HepG2 (cell line): Measurements from ENCODE around the gene RPL31. TPM values are rescaled to one million over a fixed set of nuclear protein-coding genes. Genes with fewer than 3 reads are reported as not detected.
A peak's percentile ranks its signal among the peaks of the same experiment; 100 is the strongest.

Experiments
- ATAC-seq: fragments of 200-7000 bp; cut with Tn5 transposase; 3 replicates; pipeline ENCODE4 v1.9.1; 2020; ENCODE audit warnings: mild to moderate bottlenecking, moderate library complexity
- BruUV-seq: library from RNA; stranded (reverse); fragments of 400-500 nt; replicated peaks from 2 replicates; lab custom pipeline; 2021; lab: Mats Ljungman, UMichigan
- CTCF ChIA-PET: fragments of 300-600 bp; formaldehyde crosslinking; extraction: SDS; loops from one replicate; lab custom pipeline; 2021; ENCODE audit warnings: low total read pairs, inconsistent platforms, low intra/inter-chr PET ratio; lab: Yijun Ruan, JAX
- POLR2A ChIA-PET: fragments of 350-600 bp; sonication (Branson Sonifier 250); formaldehyde crosslinking; loops from one replicate; lab custom pipeline; 2020; ENCODE audit warnings: antibody characterized with exemption, inconsistent platforms; lab: Yijun Ruan, JAX
- DNase-seq: peaks from one replicate; pipeline ENCODE4 v3.0.0-alpha.2; 2015; ENCODE audit warnings: low spot score
- FAIRE-seq: peaks from 3 replicates; lab custom pipeline; 2011; peaks lifted over from hg19 to GRCh38; lab: Jason Lieb, UNC
- H2AFZ ChIP-seq: one replicate; pipeline ENCODE4 v1.6.1; 2011; ENCODE audit warnings: low read length, inconsistent platforms
- H3K27ac ChIP-seq: fragments of 300-600 bp; 3 replicates; pipeline ENCODE4 v1.8.0; 2011; ENCODE audit warnings: mixed run types, mild to moderate bottlenecking, mixed read lengths, low read length, inconsistent platforms; ENCODE audit not compliant: insufficient read depth; ENCODE audit errors: extremely low read length
- H3K27me3 ChIP-seq, 2 experiments: fragments of 200-600 bp in 1 of 2; 2 replicates in 1 of 2; 3 replicates in 1 of 2; pipeline versions ENCODE4 v1.6.0 to v1.8.0; 2011; ENCODE audit warnings: low read length in 2 of 2, mild to moderate bottlenecking in 2 of 2, moderate library complexity in 2 of 2, inconsistent platforms in 1 of 2; ENCODE audit not compliant: insufficient read depth in 2 of 2, control insufficient read depth in 1 of 2
- H3K36me3 ChIP-seq, 2 experiments: fragments of 200-600 bp in 1 of 2; replicated peaks in 1 of 2; 2 replicates in 1 of 2; 3 replicates in 1 of 2; pipeline versions ENCODE4 v1.5.1 to v1.8.0; 2011; ENCODE audit warnings: low read length in 2 of 2, inconsistent platforms in 1 of 2; ENCODE audit not compliant: insufficient read depth in 2 of 2, control insufficient read depth in 1 of 2
- H3K4me1 ChIP-seq: 2 replicates; pipeline ENCODE4 v1.5.1; 2012; ENCODE audit warnings: low read length, inconsistent platforms; ENCODE audit not compliant: insufficient read depth
- H3K4me2 ChIP-seq: 2 replicates; pipeline ENCODE4 v1.6.0; 2011; ENCODE audit warnings: low read depth, low read length, inconsistent platforms
- H3K4me3 ChIP-seq, 3 experiments: fragments of 200-600 bp in 1 of 3; sonication (generic), shearing (Covaris generic) in 1 of 3; replicated peaks in 1 of 3; 2 replicates each; pipeline ENCODE4 v1.5.1; 2011 to 2016; ENCODE audit warnings: low read length in 3 of 3, inconsistent platforms in 2 of 3, low read depth in 2 of 3, mild to moderate bottlenecking in 2 of 3, control low read depth in 1 of 3, mixed read lengths in 1 of 3; ENCODE audit not compliant: insufficient read depth in 1 of 3
- H3K79me2 ChIP-seq: one replicate; pipeline ENCODE4 v1.6.1; 2011; ENCODE audit warnings: low read length, inconsistent platforms; ENCODE audit not compliant: insufficient read depth
- H3K9ac ChIP-seq: 2 replicates; pipeline ENCODE4 v1.6.0; 2011; ENCODE audit warnings: mild to moderate bottlenecking, low read depth, low read length, inconsistent platforms; ENCODE audit not compliant: insufficient read depth
- H3K9me3 ChIP-seq: 2 replicates; pipeline ENCODE4 v1.5.1; 2012; ENCODE audit warnings: mild to moderate bottlenecking, low read length
- H4K20me1 ChIP-seq: 2 replicates; pipeline ENCODE4 v1.6.0; 2011; ENCODE audit warnings: inconsistent platforms, mild to moderate bottlenecking, low read length, moderate library complexity; ENCODE audit not compliant: insufficient read depth
- AGO2 ChIP-seq: fragments of 200-400 bp; formaldehyde crosslinking; optimal IDR thresholded peaks from 2 replicates; pipeline ENCODE3; 2017; ENCODE audit warnings: mild to moderate bottlenecking, low read depth, low read length, moderate library complexity
- EP300 ChIP-seq, 3 experiments: sonication (generic) in 1 of 3; formaldehyde crosslinking in 1 of 3; IDR thresholded peaks; 2 replicates each; pipeline versions ENCODE4 v1.5.1 to v1.6.1; 2011 to 2020; ENCODE audit warnings: low read depth in 2 of 3, low read length in 2 of 3, borderline replicate concordance in 1 of 3, improper control_type of control experiment in 1 of 3, mild to moderate bottlenecking in 1 of 3, missing genetic modification reagents in 1 of 3, moderate library complexity in 1 of 3
- KLF9 ChIP-seq: IDR thresholded peaks from 2 replicates; pipeline ENCODE4 v1.6.1; 2016; ENCODE audit warnings: low read depth
- MIER2 ChIP-seq: IDR thresholded peaks from 2 replicates; pipeline ENCODE4 v1.6.1; 2016; ENCODE audit warnings: missing biosample characterization, missing genetic modification reagents
- MIER3 ChIP-seq: IDR thresholded peaks from 2 replicates; pipeline ENCODE4 v1.6.1; 2016; ENCODE audit warnings: missing compliant biosample characterization, borderline replicate concordance
- PAF1 ChIP-seq: IDR thresholded peaks from 2 replicates; pipeline ENCODE4 v1.6.1; 2016; ENCODE audit warnings: missing genetic modification reagents, missing compliant biosample characterization
- POLR2A ChIP-seq, 2 experiments: IDR thresholded peaks; 2 replicates each; pipeline ENCODE4 v1.6.1; 2011; ENCODE audit warnings: low read depth in 2 of 2, low read length in 2 of 2, mild to moderate bottlenecking in 1 of 2, moderate library complexity in 1 of 2; ENCODE audit not compliant: insufficient read depth in 1 of 2
- POLR2AphosphoS2 ChIP-seq: IDR thresholded peaks from 2 replicates; pipeline ENCODE4 v1.6.1; 2011; ENCODE audit warnings: low read depth, low read length, improper control_type of control experiment
- POLR2AphosphoS5 ChIP-seq: IDR thresholded peaks from 2 replicates; pipeline ENCODE4 v1.6.1; 2012; ENCODE audit warnings: low read depth, low read length
- POLR2G ChIP-seq: fragments of 200-400 bp; formaldehyde crosslinking; IDR thresholded peaks from 2 replicates; pipeline ENCODE4 v1.6.1; 2018; ENCODE audit warnings: mild to moderate bottlenecking, low read depth, low read length, moderate library complexity
- RBFOX2 ChIP-seq: fragments of 200-400 bp; formaldehyde crosslinking; IDR thresholded peaks from 2 replicates; pipeline ENCODE4 v1.6.1; 2017; ENCODE audit warnings: low read depth, mild to moderate bottlenecking, low read length
- RBM22 ChIP-seq: fragments of 200-400 bp; formaldehyde crosslinking; optimal IDR thresholded peaks from 2 replicates; pipeline ENCODE3; 2017; ENCODE audit warnings: mild to moderate bottlenecking, low read length, moderate library complexity
- SRSF1 ChIP-seq: fragments of 200-400 bp; formaldehyde crosslinking; optimal IDR thresholded peaks from 2 replicates; pipeline ENCODE3; 2017; ENCODE audit warnings: mild to moderate bottlenecking, low read depth, low read length, moderate library complexity
- SRSF4 ChIP-seq: fragments of 200-400 bp; formaldehyde crosslinking; IDR thresholded peaks from one replicate; pipeline ENCODE4 v1.6.1; 2018; ENCODE audit warnings: mild to moderate bottlenecking, low read depth, low read length, moderate library complexity; ENCODE audit not compliant: poor library complexity, severe bottlenecking
- SSRP1 ChIP-seq: IDR thresholded peaks from 2 replicates; pipeline ENCODE4 v1.6.1; 2016; ENCODE audit warnings: control low read depth
- ZC3H4 ChIP-seq: sonication (generic); formaldehyde crosslinking; IDR thresholded peaks from 2 replicates; pipeline ENCODE4 v1.4.0; 2020; ENCODE audit warnings: missing genetic modification reagents, borderline replicate concordance
- ZNF446 ChIP-seq: sonication (generic); formaldehyde crosslinking; IDR thresholded peaks from 2 replicates; pipeline ENCODE4 v1.5.0; 2020; ENCODE audit warnings: mild to moderate bottlenecking, missing genetic modification reagents
- ZNF605 ChIP-seq: sonication (generic); formaldehyde crosslinking; IDR thresholded peaks from 2 replicates; pipeline ENCODE4 v1.8.0; 2022; ENCODE audit warnings: mild to moderate bottlenecking, missing genetic modification reagents
- ZSCAN29 ChIP-seq: sonication (generic); formaldehyde crosslinking; conservative IDR thresholded peaks from 2 replicates; pipeline ENCODE4 v1.4.0; 2020; ENCODE audit warnings: mild to moderate bottlenecking, missing genetic modification reagents
- WGBS: methylation state at CpG from one replicate; pipeline ENCODE4 v1.1.6; 2017; ENCODE audit warnings: low lambda C conversion rate; 5-methylcytosine and 5-hydroxymethylcytosine counted together
- in situ Hi-C: cut with HindIII; loops from 2 replicates; pipeline ENCODE4 v1.10.0; 2017; ENCODE audit warnings: low pct_unique_long_range_greater_than_20kb; ENCODE audit not compliant: extremely low pct_ligation_motif_present
- intact Hi-C: fragments of 100-400 bp; cut with micrococcal nuclease; formaldehyde crosslinking; loops from one replicate; pipeline ENCODE4 v1.10.0; 2022; ENCODE audit not compliant: unreplicated experiment
- polyA plus RNA-seq, 8 experiments: library from polyadenylated mRNA; depleted of rRNA in 3 of 8; stranded (reverse) in 7 of 8; unstranded in 1 of 8; fragments of >200 nt; fragmentation: Illumina TruSeq in 4 of 8; extraction: Trizol in 4 of 8; gene quantifications; 2 replicates each; pipeline versions ENCODE4 v1.2.1 to v1.2.3, GENCODE V29; 2011 to 2016; ENCODE audit warnings: low read depth in 4 of 8, missing spikeins in 1 of 8, mixed read lengths in 1 of 8; ENCODE audit not compliant: insufficient read depth in 1 of 8
- total RNA-seq, 5 experiments: library from RNA; depleted of rRNA; stranded (reverse); fragments of >200 nt; fragmentation: Illumina TruSeq; extraction: Trizol; gene quantifications; 2 replicates each; pipeline ENCODE4 v1.2.3, GENCODE V29; 2016; ENCODE audit warnings: low read depth in 1 of 5
- TF ChIP-seq, protein P1 (sequence below): sonication (generic); formaldehyde crosslinking; IDR thresholded peaks from 2 replicates; pipeline ENCODE4 v1.4.0; 2020; ENCODE audit warnings: mild to moderate bottlenecking, missing genetic modification reagents
- TF ChIP-seq, protein P2 (sequence below): sonication (generic); formaldehyde crosslinking; IDR thresholded peaks from 2 replicates; pipeline ENCODE4 v1.5.1; 2020; ENCODE audit warnings: missing genetic modification reagents, mild to moderate bottlenecking, borderline replicate concordance
- TF ChIP-seq, protein P3 (sequence below): sonication (generic); formaldehyde crosslinking; IDR thresholded peaks from 2 replicates; pipeline ENCODE4 v1.8.1; 2023; ENCODE audit warnings: missing genetic modification reagents, inconsistent platforms, borderline replicate concordance

Gene RPL31
- total and polyA plus RNA-seq, 2 of the 13 experiments (the other 11 are each of a cell fraction or from before 2014, with no cell fraction given), result 3,331 to 3,582 TPM

DNA sequence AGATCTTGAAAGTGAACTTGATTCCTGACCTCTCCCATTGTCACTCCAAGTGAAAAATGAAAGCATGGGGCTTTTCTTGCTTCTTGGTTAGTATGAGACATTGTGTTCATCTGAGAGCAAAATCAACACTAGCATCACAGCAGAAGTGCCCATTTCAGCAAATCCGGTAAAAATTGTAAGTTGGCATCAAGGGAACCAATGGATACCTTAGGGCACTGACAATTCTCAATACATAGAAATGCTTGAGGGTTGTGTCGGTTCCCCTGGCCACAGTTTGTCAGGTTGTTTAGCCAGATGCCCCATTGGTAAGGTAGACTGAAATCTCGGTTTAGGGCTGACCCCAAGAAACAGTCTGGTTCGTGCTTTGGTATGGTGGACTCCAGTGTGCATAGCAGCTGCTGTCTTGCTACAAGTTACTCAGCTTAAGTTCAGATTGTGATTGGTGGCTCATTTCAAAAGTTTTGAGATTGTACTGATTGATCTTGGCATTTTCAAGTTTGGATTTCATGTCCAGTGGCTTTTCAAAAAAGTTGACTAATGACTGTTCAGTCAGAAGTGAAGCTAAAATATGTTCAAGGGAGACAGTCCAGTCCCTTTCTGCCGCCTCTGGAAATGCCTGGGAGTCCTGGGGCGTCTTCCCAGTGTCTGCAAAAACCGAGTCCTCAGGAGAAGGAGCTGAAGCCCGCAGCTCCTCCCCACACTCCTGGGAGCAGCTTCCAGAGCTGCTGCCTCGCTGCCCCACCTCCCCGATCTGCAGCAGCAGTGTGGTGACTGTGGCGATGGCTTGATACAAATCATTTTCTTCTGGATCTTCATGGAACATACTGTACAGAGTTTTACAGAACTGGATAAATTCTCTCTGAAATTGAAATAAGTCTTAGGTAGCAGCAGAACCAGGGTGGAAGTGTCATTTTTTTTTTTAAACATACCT is 5.6 kb downstream of the RPL31 start:
- Histone ChIP-seq H3K27me3 (no peaks in the 10 kb centered on the region; a peak in 1 of 5 replicates), H4K20me1 (peaks cover 60% of the 10 kb centered on the region), H3K27ac (peak overlapping the region; percentile 12), H3K4me3 (no peak overlapping the region), H3K9me3 (no peaks in the 10 kb centered on the region), H3K9ac (no peak overlapping the region), H3K79me2 (peaks cover 33% of the 10 kb centered on the region), H3K4me2 (no peak overlapping the region), H3K4me1 (peaks cover 34% of the 10 kb centered on the region), H2AFZ (no peak overlapping the region), H3K36me3 (peaks cover 28 to 79% of the 10 kb centered on the region in 2 experiments)
- ATAC-seq (peak; percentile 7), FAIRE-seq (no peak), DNase-seq (no peak)
- WGBS, result 87% methylated on average over 11 of the region's 11 CpGs
- BruUV-seq, result TSS peak; percentile 45
- POLR2A ChIA-PET, result interaction anchor here (0.8 to 2.7 kb wide), 5 partner anchors 143 to 200 kb away, joined by 3 to 13 read pairs (median 5); partner anchors contain the start of gene TBC1D8
- in situ Hi-C loops (no loop called here), intact Hi-C loops (no loop called here)
- CTCF ChIA-PET, result no interaction called here
- no peak for TF ChIP-seq SRSF1
- 0 out of 2 replicates have a peak, but pooled peaks have one; percentile 22 for TF ChIP-seq MIER2 (CRISPR knock-in tag)
- peak; percentile 91; the same call in 1 of the 2 replicates for TF ChIP-seq SSRP1 (CRISPR knock-in tag)
- TF ChIP-seq, protein P1, sequence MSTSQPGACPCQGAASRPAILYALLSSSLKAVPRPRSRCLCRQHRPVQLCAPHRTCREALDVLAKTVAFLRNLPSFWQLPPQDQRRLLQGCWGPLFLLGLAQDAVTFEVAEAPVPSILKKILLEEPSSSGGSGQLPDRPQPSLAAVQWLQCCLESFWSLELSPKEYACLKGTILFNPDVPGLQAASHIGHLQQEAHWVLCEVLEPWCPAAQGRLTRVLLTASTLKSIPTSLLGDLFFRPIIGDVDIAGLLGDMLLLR (CRISPR knock-in tag), result 0 out of 2 replicates have a peak, but pooled peaks have one; percentile 36
- TF ChIP-seq POLR2AphosphoS2, result 0 out of 2 replicates have a peak, but pooled peaks have one; percentile 39
- peak; percentile 53 to 75 for TF ChIP-seq POLR2A (IDR thresholded peaks at IDR 0.05; ENCODE audit: insufficient read depth in 1 of 2, low read depth in 2 of 2, low read length in 2 of 2)
- TF ChIP-seq SRSF4, result peak; percentile 49
- TF ChIP-seq, protein P2, sequence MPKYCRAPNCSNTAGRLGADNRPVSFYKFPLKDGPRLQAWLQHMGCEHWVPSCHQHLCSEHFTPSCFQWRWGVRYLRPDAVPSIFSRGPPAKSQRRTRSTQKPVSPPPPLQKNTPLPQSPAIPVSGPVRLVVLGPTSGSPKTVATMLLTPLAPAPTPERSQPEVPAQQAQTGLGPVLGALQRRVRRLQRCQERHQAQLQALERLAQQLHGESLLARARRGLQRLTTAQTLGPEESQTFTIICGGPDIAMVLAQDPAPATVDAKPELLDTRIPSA (CRISPR knock-in tag), result no peak
- TF ChIP-seq ZNF446, result 0 out of 2 replicates have a peak, but pooled peaks have one; percentile 55
- peak; percentile 74 for TF ChIP-seq POLR2AphosphoS5
- peak; percentile 93 for TF ChIP-seq ZC3H4 (CRISPR knock-in tag)
- 0 out of 2 replicates have a peak, but pooled peaks have one; percentile 28 for TF ChIP-seq ZSCAN29 (CRISPR knock-in tag)
- TF ChIP-seq KLF9 (CRISPR knock-in tag), result no peak
- TF ChIP-seq, protein P3, sequence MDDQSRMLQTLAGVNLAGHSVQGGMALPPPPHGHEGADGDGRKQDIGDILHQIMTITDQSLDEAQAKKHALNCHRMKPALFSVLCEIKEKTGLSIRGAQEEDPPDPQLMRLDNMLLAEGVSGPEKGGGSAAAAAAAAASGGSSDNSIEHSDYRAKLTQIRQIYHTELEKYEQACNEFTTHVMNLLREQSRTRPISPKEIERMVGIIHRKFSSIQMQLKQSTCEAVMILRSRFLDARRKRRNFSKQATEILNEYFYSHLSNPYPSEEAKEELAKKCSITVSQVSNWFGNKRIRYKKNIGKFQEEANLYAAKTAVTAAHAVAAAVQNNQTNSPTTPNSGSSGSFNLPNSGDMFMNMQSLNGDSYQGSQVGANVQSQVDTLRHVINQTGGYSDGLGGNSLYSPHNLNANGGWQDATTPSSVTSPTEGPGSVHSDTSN (CRISPR knock-in tag), result no peak
- TF ChIP-seq EP300 (IDR thresholded peaks at IDR 0.05; ENCODE audit: low read depth in 2 of 2, low read length in 2 of 2), result no peak
- TF ChIP-seq EP300 (CRISPR knock-in tag; IDR thresholded peaks at IDR 0.05; ENCODE audit: borderline replicate concordance), result no peak
- TF ChIP-seq RBFOX2, result peak; percentile 56
- TF ChIP-seq AGO2, result peak; percentile 90
- TF ChIP-seq MIER3 (CRISPR knock-in tag), result 0 out of 2 replicates have a peak, but pooled peaks have one; percentile 33
- TF ChIP-seq PAF1, result peak; percentile 91
- TF ChIP-seq POLR2G, result peak; percentile 87
- 0 out of 2 replicates have a peak, but pooled peaks have one; percentile 19 for TF ChIP-seq ZNF605 (CRISPR knock-in tag)
- TF ChIP-seq RBM22, result peak; percentile 99
